B cell (primary cell): ENCODE results near the gene LONP1. TPM values are rescaled to one million over a fixed set of nuclear protein-coding genes. Genes with fewer than 3 reads are reported as not detected.

Experiments used
- ATAC-seq: fragments of 200-7000 bp; cut with Tn5 transposase; one replicate; pipeline ENCODE4 v1.10.0; 2021; ENCODE audit warnings: low read depth, mild to moderate bottlenecking, moderate number of reproducible peaks, moderate library complexity
- CTCF ChIA-PET: fragments of 350-600 bp; sonication (Branson Sonifier 250); formaldehyde crosslinking; loops from one replicate; lab custom pipeline; 2021; ENCODE audit warnings: antibody characterized with exemption, inconsistent platforms; lab: Charles Lee
- POLR2A ChIA-PET: fragments of 350-600 bp; sonication (Branson Sonifier 250); formaldehyde crosslinking; loops from one replicate; lab custom pipeline; 2021; ENCODE audit warnings: antibody characterized with exemption; lab: Charles Lee
- DNase-seq: peaks from one replicate; pipeline ENCODE4 v3.0.0; 2013
- H2AFZ ChIP-seq: 2 replicates; pipeline ENCODE4 v1.6.1; 2012; ENCODE audit warnings: mild to moderate bottlenecking, low read depth, low read length; ENCODE audit not compliant: insufficient read depth, poor library complexity, severe bottlenecking
- H3K27ac ChIP-seq, 2 donors: 1 replicate in 1 of 2; 2 replicates in 1 of 2; pipeline ENCODE4 v1.5.1; 2012 to 2013; ENCODE audit warnings: low read length in 2 of 2, mild to moderate bottlenecking in 2 of 2, moderate library complexity in 1 of 2
- H3K27me3 ChIP-seq, 4 experiments: fragments of 200-600 bp in 1 of 4; sonication (generic) in 1 of 4; replicated peaks in 1 of 4; 1 replicate in 2 of 4; 2 replicates in 2 of 4; pipeline versions ENCODE4 v1.6.1 to v1.7.0; 2013 to 2016; ENCODE audit warnings: low read length in 3 of 4, mild to moderate bottlenecking in 2 of 4, mixed read lengths in 1 of 4, moderate library complexity in 1 of 4; ENCODE audit not compliant: insufficient read depth in 4 of 4, control insufficient read depth in 3 of 4; ENCODE audit errors: control extremely low read depth in 1 of 4
- H3K36me3 ChIP-seq, 2 experiments: replicated peaks in 1 of 2; 1 replicate in 1 of 2; 2 replicates in 1 of 2; pipeline versions ENCODE4 v1.6.1 to v1.7.1; 2013; ENCODE audit warnings: low read length in 1 of 2; ENCODE audit not compliant: insufficient read depth in 2 of 2, control insufficient read depth in 1 of 2; ENCODE audit errors: control extremely low read depth in 1 of 2, extremely low read depth in 1 of 2
- H3K4me1 ChIP-seq, 2 donors: fragments of 200-600 bp in 1 of 2; sonication (generic) in 1 of 2; 1 replicate in 1 of 2; 2 replicates in 1 of 2; pipeline versions ENCODE4 v1.5.1 to v1.6.1; 2013 to 2017; ENCODE audit warnings: low read length in 2 of 2; ENCODE audit not compliant: control insufficient read depth in 2 of 2, insufficient read depth in 2 of 2
- H3K4me2 ChIP-seq: replicated peaks from 2 replicates; pipeline ENCODE3; 2012; ENCODE audit warnings: mild to moderate bottlenecking, low read depth, low read length; ENCODE audit not compliant: poor library complexity, severe bottlenecking
- H3K4me3 ChIP-seq, 5 experiments: fragments of 200-600 bp in 1 of 5; sonication (generic) in 1 of 5; 1 replicate in 3 of 5; 2 replicates in 2 of 5; pipeline versions ENCODE4 v1.5.1 to v1.7.0; 2011 to 2016; ENCODE audit warnings: low read length in 4 of 5, mild to moderate bottlenecking in 4 of 5, low read depth in 2 of 5, control low read depth in 1 of 5, moderate library complexity in 1 of 5; ENCODE audit not compliant: insufficient read depth in 1 of 5; ENCODE audit errors: control extremely low read depth in 1 of 5, extremely low read depth in 1 of 5
- H3K79me2 ChIP-seq: fragments of 200-600 bp; sonication (generic); one replicate; pipeline ENCODE4 v1.6.0; 2016; ENCODE audit warnings: low read length; ENCODE audit not compliant: control insufficient read depth, insufficient read depth
- H3K9ac ChIP-seq: fragments of 200-600 bp; sonication (generic); 2 replicates; pipeline ENCODE4 v1.6.1; 2017; ENCODE audit warnings: mild to moderate bottlenecking, low read length, moderate library complexity
- H3K9me3 ChIP-seq, 3 donors: one replicate each; pipeline versions ENCODE4 v1.6.1 to v1.7.1; 2013; ENCODE audit warnings: low read length in 2 of 3; ENCODE audit not compliant: control insufficient read depth in 2 of 3, insufficient read depth in 1 of 3; ENCODE audit errors: control extremely low read depth in 1 of 3
- H4K20me1 ChIP-seq: 2 replicates; pipeline ENCODE4 v1.6.0; 2012; ENCODE audit warnings: mild to moderate bottlenecking, low read length; ENCODE audit not compliant: insufficient read depth, control insufficient read depth, poor library complexity, severe bottlenecking
- H3K27ac Mint-ChIP-seq: one replicate; pipeline ENCODE4 v1.8.0; 2021; ENCODE audit warnings: mixed read lengths
- H3K27me3 Mint-ChIP-seq: one replicate; pipeline ENCODE4 v1.8.0; 2021; ENCODE audit warnings: mixed read lengths
- H3K4me1 Mint-ChIP-seq: one replicate; pipeline ENCODE4 v1.8.0; 2021; ENCODE audit warnings: mixed read lengths
- H3K4me3 Mint-ChIP-seq: one replicate; pipeline ENCODE4 v1.8.0; 2021; ENCODE audit warnings: mixed read lengths
- H3K9me3 Mint-ChIP-seq: one replicate; pipeline ENCODE4 v1.8.0; 2022; ENCODE audit warnings: mixed read lengths; ENCODE audit not compliant: insufficient read depth
- CTCF ChIP-seq: fragments of 200-600 bp; IDR thresholded peaks from one replicate; pipeline ENCODE4 v1.8.0; 2022; ENCODE audit warnings: antibody characterized with exemption, mild to moderate bottlenecking
- EZH2 ChIP-seq: IDR thresholded peaks from 2 replicates; pipeline ENCODE4 v1.6.1; 2012; ENCODE audit warnings: borderline replicate concordance, low read depth, mild to moderate bottlenecking, moderate library complexity, low read length; ENCODE audit not compliant: insufficient read depth, poor library complexity, severe bottlenecking
- WGBS: methylation state at CpG from one replicate; pipeline ENCODE4 v1.1.5; 2013; ENCODE audit warnings: missing lambda C conversion rate; ENCODE audit not compliant: insufficient coverage; 5-methylcytosine and 5-hydroxymethylcytosine counted together
- intact Hi-C: fragments of 100-400 bp; cut with micrococcal nuclease; formaldehyde crosslinking; loops from one replicate; pipeline ENCODE4 v1.10.0; 2022
- polyA plus RNA-seq: library from polyadenylated mRNA; depleted of rRNA; stranded (reverse); fragments of >200 nt; gene quantifications from 2 replicates; pipeline ENCODE4 v1.2.3, GENCODE V29; 2012
- total RNA-seq, 2 donors: library from RNA; stranded (reverse); fragments of 120-200 nt in 1 of 2; gene quantifications; 1 replicate in 1 of 2; 2 replicates in 1 of 2; pipeline versions ENCODE4 v1.2.3 to v1.2.4, GENCODE V29; 2013 to 2022

Gene LONP1
- total and polyA plus RNA-seq, 2 donors (not counting 1 experiment from before 2014, with no cell fraction given), result 60.1 to 67.2 TPM

- DNase-seq, result peak; percentile 40
- H3K27ac Mint-ChIP-seq, result peak overlapping the region; percentile 87
- ChIA-PET POLR2A (no interaction called here), CTCF (interaction anchor here (1.2 kb wide), 1 partner anchor 8 kb away, joined by 3 read pairs; no protein-coding TSS in a partner anchor)
- Histone ChIP-seq H3K27me3 (no peaks in the 10 kb centered on the region), H3K9me3 (peaks cover 0 to 3% (median 0%) of the 10 kb centered on the region in 3 donors), H3K27ac (peak overlapping the region in 1 of 2 donors; percentile 98), H2AFZ (peak overlapping the region; percentile 92), H3K36me3 (no peaks in the 10 kb centered on the region), H3K4me1 (peaks cover 20 to 26% of the 10 kb centered on the region in 2 donors), H4K20me1 (no peaks in the 10 kb centered on the region), H3K9ac (peak overlapping the region; percentile 92), H3K4me2 (peak overlapping the region; percentile 91), H3K4me3 (peak overlapping the region in 4 of 5 experiments; percentile 67 to 100 (median 90)), H3K79me2 (peaks cover 12% of the 10 kb centered on the region)
- TF ChIP-seq CTCF, result no peak
- no peak for TF ChIP-seq EZH2
- H3K27me3 Mint-ChIP-seq, result no peaks in the 10 kb centered on the region
- no peaks in the 10 kb centered on the region for H3K9me3 Mint-ChIP-seq
- intact Hi-C loops, result loop anchor here (10.0 kb wide), 1 partner anchor 1917 kb away; the partner anchor contains the start of genes APBA3 and MRPL54
- no peak for ATAC-seq
- peaks cover 34% of the 10 kb centered on the region for H3K4me1 Mint-ChIP-seq
- H3K4me3 Mint-ChIP-seq, result peak overlapping the region; percentile 85
- WGBS, result 72% methylated on average over 16 of the region's 17 CpGs
These were observed 38.4 kb downstream of the LONP1 start for GRCh38 chr19:5681391-5682106.
